ENCODE data around the gene APOA4.

Gene APOA4

GRCh38 chr11:116774661-116775060 is 48.4 kb downstream of the APOA4 start:
- DNase-seq (ENCODE audit: low spot score) = no peak

- peak; percentile 66 for DNase-seq (ENCODE audit: low spot score)
These were observed 49.7 kb downstream of the APOA4 start for GRCh38 chr11:116773203-116774097.

- peak; percentile 92 for DNase-seq (ENCODE audit: low spot score)
These were observed 50.5 kb downstream of the APOA4 start, which contains the start of gene BUD13 for GRCh38 chr11:116772443-116773202. Gene BUD13 (minus strand): TSS chr11:116772987. CDS start chr11:116772964, 23 bp downstream.

GRCh38 chr11:116771935-116772334 is 51.2 kb downstream of the APOA4 start:
- DNase-seq (ENCODE audit: low spot score) = no peak
